HEK293T (cell line): ENCODE measurements around the gene KLHL17.

Experiments
- CTCF ChIA-PET: fragments of 350-600 bp; formaldehyde crosslinking; extraction: SDS; loops from one replicate; lab custom pipeline; 2021; ENCODE audit warnings: antibody characterized with exemption, inconsistent platforms; lab: Yijun Ruan, JAX
- POLR2A ChIA-PET: fragments of 350-600 bp; formaldehyde crosslinking; extraction: SDS; loops from one replicate; lab custom pipeline; 2020; ENCODE audit warnings: antibody characterized with exemption, inconsistent platforms; lab: Yijun Ruan, JAX
- DNase-seq: peaks from one replicate; pipeline ENCODE4 v3.0.0; 2012; ENCODE audit warnings: mixed read lengths; ENCODE audit errors: extremely low spot score
- ARNT ChIP-seq: fragments of 450-650 bp; IDR thresholded peaks from 2 replicates; pipeline ENCODE4 v1.6.1; 2017; ENCODE audit warnings: mild to moderate bottlenecking
- BHLHE40 ChIP-seq: fragments of 450-650 bp; IDR thresholded peaks from 2 replicates; pipeline ENCODE4 v1.6.1; 2016; ENCODE audit warnings: mild to moderate bottlenecking, moderate library complexity, borderline replicate concordance
- CTBP1 ChIP-seq: fragments of 450-650 bp; IDR thresholded peaks from 2 replicates; pipeline ENCODE4 v1.6.1; 2016; ENCODE audit warnings: borderline replicate concordance
- ELF4 ChIP-seq: fragments of 450-650 bp; IDR thresholded peaks from 2 replicates; pipeline ENCODE4 v1.6.1; 2017; ENCODE audit warnings: antibody characterized with exemption
- FOXA1 ChIP-seq: fragments of 450-650 bp; IDR thresholded peaks from 2 replicates; pipeline ENCODE4 v1.6.1; 2016; ENCODE audit warnings: mild to moderate bottlenecking
- FOXK2 ChIP-seq: fragments of 450-650 bp; IDR thresholded peaks from 2 replicates; pipeline ENCODE4 v1.6.1; 2016; ENCODE audit warnings: mild to moderate bottlenecking
- FOXM1 ChIP-seq: fragments of 450-650 bp; IDR thresholded peaks from 2 replicates; pipeline ENCODE4 v1.6.1; 2017; ENCODE audit warnings: mild to moderate bottlenecking, borderline replicate concordance
- HDGF ChIP-seq: fragments of 450-650 bp; IDR thresholded peaks from 2 replicates; pipeline ENCODE4 v1.6.1; 2017; ENCODE audit warnings: antibody characterized with exemption, borderline replicate concordance
- L3MBTL2 ChIP-seq: fragments of 450-650 bp; conservative IDR thresholded peaks from 2 replicates; pipeline ENCODE4 v1.6.1; 2016; ENCODE audit warnings: mild to moderate bottlenecking
- LEF1 ChIP-seq: fragments of 450-650 bp; IDR thresholded peaks from 2 replicates; pipeline ENCODE4 v1.6.1; 2017; ENCODE audit warnings: mild to moderate bottlenecking, borderline replicate concordance
- NFRKB ChIP-seq: fragments of 450-650 bp; IDR thresholded peaks from 2 replicates; pipeline ENCODE4 v1.6.1; 2016; ENCODE audit warnings: mild to moderate bottlenecking, moderate library complexity
- SP1 ChIP-seq: fragments of 450-650 bp; IDR thresholded peaks from 2 replicates; pipeline ENCODE4 v1.6.1; 2017
- SUZ12 ChIP-seq: fragments of 450-650 bp; IDR thresholded peaks from 2 replicates; pipeline ENCODE4 v1.6.1; 2016; ENCODE audit warnings: mild to moderate bottlenecking
- TARDBP ChIP-seq: fragments of 450-650 bp; IDR thresholded peaks from 2 replicates; pipeline ENCODE4 v1.6.1; 2016
- ZNF384 ChIP-seq: fragments of 450-650 bp; IDR thresholded peaks from 2 replicates; pipeline ENCODE4 v1.6.1; 2016
- TF ChIP-seq, protein P1 (sequence below): fragments of 450-650 bp; IDR thresholded peaks from 2 replicates; pipeline ENCODE4 v1.6.1; 2016

KLHL17 gene

DNA sequence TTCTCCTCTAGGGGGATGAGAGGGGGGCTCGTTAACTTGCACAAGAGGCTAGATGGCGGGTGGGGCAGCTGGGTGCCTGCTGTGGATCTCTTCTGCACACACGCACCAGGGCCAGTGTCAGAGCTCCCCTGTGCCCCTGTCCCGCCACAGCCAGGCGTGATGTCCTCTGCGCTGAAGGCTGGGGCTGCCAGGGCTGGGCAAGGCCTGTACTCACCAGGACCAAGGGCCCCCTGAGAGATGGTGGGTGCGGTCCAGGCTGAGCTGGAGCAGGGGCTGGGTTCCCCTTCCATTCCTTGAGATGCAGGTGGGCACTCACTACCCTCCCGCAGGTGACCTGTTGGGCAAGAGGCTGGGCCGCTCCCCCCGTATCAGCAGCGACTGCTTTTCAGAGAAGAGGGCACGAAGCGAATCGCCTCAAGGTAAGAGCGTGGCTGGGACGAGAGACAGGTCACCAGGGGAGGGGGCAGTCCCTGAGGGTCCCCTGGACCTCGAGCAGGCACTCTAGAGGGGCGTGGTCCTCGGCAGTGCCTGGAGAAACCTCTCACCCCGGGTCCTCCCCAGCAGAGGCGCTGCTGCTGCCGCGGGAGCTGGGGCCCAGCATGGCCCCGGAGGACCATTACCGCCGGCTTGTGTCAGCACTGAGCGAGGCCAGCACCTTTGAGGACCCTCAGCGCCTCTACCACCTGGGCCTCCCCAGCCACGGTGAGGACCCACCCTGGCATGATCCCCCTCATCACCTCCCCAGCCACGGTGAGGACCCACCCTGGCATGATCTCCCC lies 21.5 kb upstream of the KLHL17 start:
- POLR2A ChIA-PET = interaction anchor here (0.9 to 7.5 kb wide), 9 partner anchors 8 to 61 kb away, joined by 3 to 61 read pairs (median 7); partner anchors contain the start of genes HES4, NOC2L and SAMD11
- CTCF ChIA-PET = interaction anchor here (0.8 to 1.7 kb wide), 6 partner anchors 10 to 34 kb away, joined by 3 to 8 read pairs (median 4); no protein-coding TSS in a partner anchor
- DNase-seq = peak; percentile 51
- TF ChIP-seq ARNT (no peak), HDGF (no peak), FOXM1 (no peak), L3MBTL2 (peak; percentile 69)

DNA sequence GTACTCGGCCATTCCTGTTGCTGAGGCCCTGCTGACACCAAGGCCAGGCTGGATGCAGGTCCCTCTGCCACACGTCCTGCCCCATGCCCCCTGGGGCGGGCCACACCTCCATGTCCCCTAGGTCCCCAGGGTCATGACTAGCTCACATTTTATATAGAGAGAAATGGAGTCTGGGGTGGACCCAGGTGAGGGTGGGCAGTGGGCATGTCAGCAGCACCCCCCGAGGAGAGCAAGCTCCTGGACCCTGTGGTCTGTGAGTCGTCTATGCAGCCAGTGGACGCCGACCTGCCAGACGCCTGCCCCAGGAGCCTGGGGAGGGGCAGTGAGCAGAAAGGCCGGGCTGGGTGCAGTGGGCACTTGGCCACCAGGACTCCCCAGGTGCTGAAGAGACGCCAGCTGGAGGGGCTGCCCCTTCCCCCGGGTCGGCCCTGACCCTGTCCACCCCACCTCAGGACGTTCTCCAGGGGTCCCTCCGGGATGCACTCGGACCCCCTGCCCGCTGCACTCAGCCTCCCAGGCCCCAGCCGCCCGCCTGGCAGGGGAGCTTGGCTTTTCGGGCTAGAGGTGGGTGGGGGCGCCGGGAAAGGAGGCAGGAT lies 20.8 kb upstream of the KLHL17 start:
- no peak for DNase-seq
- ChIA-PET CTCF (interaction anchor here (1.0 to 1.7 kb wide), 3 partner anchors 11 to 35 kb away, joined by 3 to 8 read pairs (median 5); partner anchors contain the start of gene SAMD11), POLR2A (interaction anchor here (0.7 to 7.5 kb wide), 8 partner anchors 9 to 60 kb away, joined by 3 to 61 read pairs (median 18); partner anchors contain the start of genes NOC2L and SAMD11)
- TF ChIP-seq NFRKB (no peak), HDGF (peak; percentile 89; the same call in 1 of the 2 replicates), SP1 (no peak)

DNA sequence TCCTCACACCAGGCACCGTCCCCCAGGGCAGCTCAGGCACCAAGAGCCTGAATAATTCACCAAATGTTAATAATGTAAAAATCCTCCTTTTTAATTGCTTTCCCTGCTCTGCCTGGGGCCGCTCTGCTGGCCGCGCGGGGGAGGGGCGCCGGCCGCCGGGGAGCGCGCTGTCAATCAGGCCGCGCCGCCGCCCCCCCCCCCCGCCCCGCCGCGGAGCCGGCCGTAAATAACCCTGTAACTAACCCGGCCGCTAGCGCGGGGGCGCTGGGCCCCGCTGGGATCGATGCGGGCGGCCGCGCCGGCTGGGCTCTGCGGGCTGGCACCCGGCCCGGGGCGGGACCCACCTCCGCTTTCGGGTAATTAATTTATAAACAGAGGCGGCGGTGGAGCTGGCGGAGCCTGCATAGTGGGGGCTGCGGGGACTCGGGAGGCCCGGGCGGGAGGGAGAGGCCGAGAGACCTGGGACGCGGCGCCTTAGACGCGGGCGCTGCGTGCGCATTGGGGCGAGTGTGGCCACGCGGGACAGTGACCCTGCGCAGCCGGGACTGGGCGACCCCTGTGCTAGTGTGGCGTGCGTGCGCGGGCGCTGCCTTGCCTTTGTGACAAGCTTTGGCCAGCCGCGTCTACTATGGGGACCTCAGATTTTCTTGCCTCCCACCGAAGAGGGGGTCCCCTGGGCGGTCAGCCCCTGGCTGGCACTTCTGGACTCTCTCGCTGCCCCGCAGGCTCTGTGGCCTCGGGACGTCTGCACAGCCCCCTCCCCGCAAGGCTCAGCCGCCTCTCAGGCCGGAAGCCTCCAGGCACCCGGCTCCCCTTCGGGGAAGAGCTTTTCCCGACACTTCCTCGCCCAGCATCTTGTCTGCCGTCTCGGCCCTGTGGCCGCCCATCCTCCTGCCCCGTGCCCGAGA lies 20.0 kb upstream of the KLHL17 start:
- ChIA-PET POLR2A (interaction anchor here (0.6 to 7.5 kb wide), 12 partner anchors 10 to 675 kb away, joined by 3 to 61 read pairs (median 6); partner anchors contain the start of genes MIB2, NOC2L and SAMD11), CTCF (interaction anchor here (0.6 to 2.3 kb wide), 8 partner anchors 11 to 162 kb away, joined by 3 to 10 read pairs (median 6); partner anchors contain the start of gene SAMD11)
- TF ChIP-seq SP1 = no peak
- no peak for TF ChIP-seq SUZ12
- TF ChIP-seq L3MBTL2 = no peak
- no peak for TF ChIP-seq LEF1
- TF ChIP-seq NFRKB = no peak
- no peak for TF ChIP-seq FOXK2
- peak; percentile 59; the same call in 1 of the 2 replicates for TF ChIP-seq ARNT
- TF ChIP-seq CTBP1 = peak; percentile 9; the same call in 1 of the 2 replicates
- TF ChIP-seq HDGF = no peak
- no peak for TF ChIP-seq ZNF384
- no peak for TF ChIP-seq ELF4
- no peak for TF ChIP-seq FOXA1
- peak; percentile 71 for TF ChIP-seq TARDBP
- peak; percentile 88 for TF ChIP-seq FOXM1
- TF ChIP-seq, protein P1, sequence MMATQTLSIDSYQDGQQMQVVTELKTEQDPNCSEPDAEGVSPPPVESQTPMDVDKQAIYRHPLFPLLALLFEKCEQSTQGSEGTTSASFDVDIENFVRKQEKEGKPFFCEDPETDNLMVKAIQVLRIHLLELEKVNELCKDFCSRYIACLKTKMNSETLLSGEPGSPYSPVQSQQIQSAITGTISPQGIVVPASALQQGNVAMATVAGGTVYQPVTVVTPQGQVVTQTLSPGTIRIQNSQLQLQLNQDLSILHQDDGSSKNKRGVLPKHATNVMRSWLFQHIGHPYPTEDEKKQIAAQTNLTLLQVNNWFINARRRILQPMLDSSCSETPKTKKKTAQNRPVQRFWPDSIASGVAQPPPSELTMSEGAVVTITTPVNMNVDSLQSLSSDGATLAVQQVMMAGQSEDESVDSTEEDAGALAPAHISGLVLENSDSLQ = peak; percentile 88
- TF ChIP-seq BHLHE40 = no peak
- peak; percentile 80 for DNase-seq

DNA sequence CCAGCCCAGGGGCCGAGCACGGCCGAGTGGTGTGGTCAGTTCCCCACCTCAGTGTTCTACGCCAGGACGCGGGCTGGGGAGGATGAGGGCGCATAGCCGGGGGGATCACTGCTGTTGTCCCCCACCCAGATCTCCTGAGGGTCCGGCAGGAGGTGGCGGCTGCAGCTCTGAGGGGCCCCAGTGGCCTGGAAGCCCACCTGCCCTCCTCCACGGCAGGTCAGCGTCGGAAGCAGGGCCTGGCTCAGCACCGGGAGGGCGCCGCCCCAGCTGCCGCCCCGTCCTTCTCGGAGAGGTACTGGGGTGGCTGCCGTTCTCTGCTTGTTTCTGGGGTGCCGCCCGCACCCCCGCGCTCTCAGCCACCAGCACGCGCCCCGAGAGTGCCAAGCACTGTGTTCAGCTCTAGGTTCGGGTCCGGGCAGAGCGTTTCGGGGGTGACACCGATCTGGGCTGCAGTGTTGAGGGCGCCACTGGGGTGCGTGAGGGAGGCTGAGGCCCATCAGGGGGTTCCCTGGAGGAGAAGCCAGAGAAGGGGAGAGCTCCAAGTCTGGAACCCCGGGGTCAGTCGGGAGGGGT lies 19.3 kb upstream of the KLHL17 start:
- TF ChIP-seq L3MBTL2 = peak; percentile 35; the same call in 1 of the 2 replicates
- TF ChIP-seq LEF1 = no peak
- no peak for DNase-seq
- ChIA-PET POLR2A (interaction anchor here (0.8 to 7.5 kb wide), 10 partner anchors 10 to 61 kb away, joined by 3 to 61 read pairs (median 8); partner anchors contain the start of genes NOC2L and SAMD11), CTCF (interaction anchor here (0.6 to 2.3 kb wide), 6 partner anchors 10 to 163 kb away, joined by 3 to 10 read pairs (median 5); no protein-coding TSS in a partner anchor)

DNA sequence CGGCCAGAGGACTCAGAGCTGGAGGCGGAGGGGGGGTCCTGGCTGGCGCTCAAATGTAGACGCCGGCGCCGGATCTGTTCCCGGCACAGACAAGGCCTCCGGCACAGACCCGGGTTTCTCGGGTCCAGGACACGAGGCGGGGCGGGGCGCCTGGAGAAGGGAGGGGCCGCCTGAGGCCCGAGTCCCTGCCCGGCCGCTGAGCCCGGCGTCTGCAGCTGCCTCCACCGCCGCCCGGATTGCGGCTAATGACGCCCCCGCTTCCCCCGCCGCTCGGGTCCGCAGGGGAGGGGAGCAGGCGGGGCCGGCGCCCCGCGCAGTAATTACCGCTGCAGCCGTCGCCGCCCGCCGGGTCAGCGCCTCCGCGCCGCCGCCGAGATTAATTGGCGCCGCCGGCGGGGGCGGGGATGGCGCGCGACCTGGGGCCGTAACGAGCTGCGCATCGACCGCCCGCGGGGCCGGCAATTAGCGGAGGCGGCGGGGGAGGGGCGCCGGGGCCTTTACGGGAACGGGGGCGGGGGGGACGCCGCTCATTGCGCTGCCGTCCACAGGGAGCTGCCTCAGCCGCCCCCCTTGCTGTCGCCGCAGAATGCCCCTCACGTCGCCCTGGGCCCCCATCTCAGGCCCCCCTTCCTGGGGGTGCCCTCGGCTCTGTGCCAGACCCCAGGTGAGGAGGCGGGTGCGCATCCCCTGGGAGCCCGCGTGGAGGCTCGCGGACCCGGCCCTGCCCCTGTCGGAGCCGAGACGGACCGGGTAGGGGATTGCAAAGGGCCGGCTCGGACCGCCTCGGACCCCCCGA lies 18.6 kb upstream of the KLHL17 start:
- ChIA-PET CTCF (interaction anchor here (1.1 to 2.3 kb wide), 4 partner anchors 9 to 36 kb away, joined by 3 to 10 read pairs (median 5); no protein-coding TSS in a partner anchor), POLR2A (interaction anchor here (0.9 to 7.5 kb wide), 11 partner anchors 11 to 60 kb away, joined by 3 to 61 read pairs (median 7); partner anchors contain the start of gene SAMD11)
- TF ChIP-seq BHLHE40 (no peak), NFRKB (no peak), HDGF (no peak), LEF1 (peak; percentile 96), ELF4 (no peak), SP1 (no peak), L3MBTL2 (no peak), FOXM1 (peak; percentile 93), FOXK2 (no peak), CTBP1 (peak; percentile 75; the same call in 1 of the 2 replicates), FOXA1 (no peak), TARDBP (no peak), ZNF384 (no peak), SUZ12 (no peak), ARNT (peak; percentile 93)
- TF ChIP-seq, protein P1 = peak; percentile 62
- peak; percentile 85 for DNase-seq
